Measurements from ENCODE around the gene ARHGAP10.
"Not testable (repeated sequence)": the region's sequence is repeated elsewhere in the genome, so short reads cannot be mapped to it uniquely, and the experiment has no call there.

ARHGAP10 gene

DNA sequence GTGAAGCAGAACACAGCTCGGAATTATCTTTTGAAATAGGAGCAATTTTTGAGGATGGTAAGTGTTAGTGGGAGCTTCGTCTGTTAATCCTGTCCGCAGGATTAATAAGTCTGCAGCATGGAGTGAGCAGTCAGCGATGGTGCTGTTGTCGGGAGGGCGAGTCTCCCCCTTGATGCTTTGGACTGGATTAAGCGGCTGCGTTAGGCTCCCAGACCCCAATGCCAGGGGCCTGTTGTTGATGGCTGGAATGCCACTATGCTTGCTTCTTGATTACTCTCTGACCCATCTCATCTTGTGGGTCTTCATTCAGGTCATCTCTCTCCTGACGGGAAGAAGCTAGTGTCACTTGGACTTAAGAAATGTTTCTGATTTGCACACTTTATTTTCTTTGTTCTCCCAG, 332.6 kb downstream of the ARHGAP10 start:
- no peak for DNase-seq (ENCODE audit: low read depth in 2 of 2)

DNA sequence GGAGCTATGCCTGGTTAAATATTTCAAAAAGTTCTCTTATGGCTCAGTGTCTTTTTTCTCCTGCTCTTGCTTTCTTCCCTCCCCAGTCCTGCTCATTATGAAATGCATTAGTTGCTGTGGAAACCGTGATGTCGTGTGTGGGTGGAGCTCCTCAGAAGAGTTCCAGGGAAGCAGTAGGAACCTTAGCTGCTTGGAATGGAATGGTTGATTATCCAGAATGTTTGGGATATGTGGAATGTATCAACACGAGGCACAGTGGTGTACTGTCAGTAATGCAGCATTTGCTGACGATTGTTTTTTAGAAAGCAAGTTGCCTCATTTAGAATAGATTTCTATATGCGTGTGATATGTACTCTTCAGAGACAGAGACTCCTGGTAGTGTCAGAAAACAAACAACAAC, 333.2 kb downstream of the ARHGAP10 start:
- DNase-seq (ENCODE audit: low read depth in 2 of 2) = no peak

GRCh38 chr4:148067301-148067916, 335.5 kb downstream of the ARHGAP10 start:
- DNase-seq (ENCODE audit: low read depth in 2 of 2) = no peak

- DNase-seq (ENCODE audit: low read depth in 2 of 2) = no peak
These were observed 336.4 kb downstream of the ARHGAP10 start for GRCh38 chr4:148068065-148068911.

- no peak for DNase-seq (ENCODE audit: low read depth in 2 of 2)
These were observed 337.4 kb downstream of the ARHGAP10 start for GRCh38 chr4:148069086-148069894.

- no peak for DNase-seq (ENCODE audit: low read depth in 2 of 2)
These were observed 337.9 kb downstream of the ARHGAP10 start for GRCh38 chr4:148069895-148070178.

DNA sequence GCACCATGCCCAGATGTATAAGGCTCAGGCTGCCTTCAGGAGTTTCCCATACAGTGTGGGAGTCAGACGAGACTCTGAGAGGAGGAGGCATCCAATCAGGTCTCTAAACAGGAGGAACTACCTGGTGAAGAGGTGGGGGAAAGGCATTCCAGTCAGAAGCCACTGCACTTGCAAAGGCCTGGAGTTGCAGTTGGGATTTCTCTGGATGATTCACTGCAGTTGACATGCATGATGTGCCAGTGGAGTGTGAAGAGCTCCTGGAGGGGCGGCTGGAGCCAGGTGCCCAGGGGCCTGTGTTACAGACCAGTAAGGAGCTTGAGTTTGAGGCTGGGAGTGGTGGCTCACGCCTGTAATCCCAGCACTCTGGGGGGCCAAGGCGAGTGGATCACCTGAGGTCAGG, 339.1 kb downstream of the ARHGAP10 start:
- DNase-seq (ENCODE audit: low read depth in 2 of 2) = no peak

GRCh38 chr4:148072789-148073188, 340.9 kb downstream of the ARHGAP10 start:
- no peak for DNase-seq (ENCODE audit: low read depth in 2 of 2)

DNA sequence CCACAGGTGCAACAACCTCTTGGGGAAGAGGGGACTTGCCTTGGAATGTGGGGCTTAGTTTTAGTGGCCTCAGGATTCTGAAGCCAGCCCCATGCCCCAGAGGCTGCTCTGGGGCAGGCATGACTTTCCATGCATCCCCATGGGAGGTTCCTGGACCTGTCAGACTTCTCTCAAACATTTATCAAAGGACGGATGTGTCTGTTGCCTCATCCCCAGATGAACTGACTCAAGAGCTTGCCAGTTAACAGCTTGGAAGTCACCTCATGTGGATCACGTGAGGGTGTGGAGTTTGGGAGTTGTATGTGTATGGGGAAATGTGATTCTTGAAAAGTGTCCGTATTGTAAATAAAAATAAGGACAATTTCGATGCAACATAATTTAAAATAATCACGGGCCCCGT, 341.5 kb downstream of the ARHGAP10 start:
- DNase-seq (ENCODE audit: low read depth in 2 of 2) = no peak

- no peak for DNase-seq (ENCODE audit: low read depth in 2 of 2)
These were observed 342.6 kb downstream of the ARHGAP10 start for GRCh38 chr4:148074462-148074861.

DNA sequence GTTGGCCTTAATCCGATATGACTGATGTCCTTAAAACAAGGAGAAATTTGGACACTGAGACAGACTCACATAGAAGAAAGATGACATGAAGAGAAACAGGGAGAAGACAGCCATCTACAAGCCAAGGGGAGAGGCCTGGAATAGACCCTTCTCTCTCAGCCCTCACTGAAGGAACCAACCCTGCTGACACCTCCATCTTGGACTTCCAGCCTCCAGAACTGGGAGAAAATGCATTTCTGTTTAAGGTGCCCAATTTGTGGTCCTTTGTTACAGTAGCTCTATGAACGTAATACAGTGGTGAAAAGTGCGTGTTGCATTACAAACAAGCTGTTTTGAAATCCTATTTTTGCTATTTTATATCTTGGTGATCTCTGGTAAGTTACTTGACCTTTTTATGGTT, 343.6 kb downstream of the ARHGAP10 start:
- no peak for DNase-seq (ENCODE audit: low read depth in 2 of 2)

DNA sequence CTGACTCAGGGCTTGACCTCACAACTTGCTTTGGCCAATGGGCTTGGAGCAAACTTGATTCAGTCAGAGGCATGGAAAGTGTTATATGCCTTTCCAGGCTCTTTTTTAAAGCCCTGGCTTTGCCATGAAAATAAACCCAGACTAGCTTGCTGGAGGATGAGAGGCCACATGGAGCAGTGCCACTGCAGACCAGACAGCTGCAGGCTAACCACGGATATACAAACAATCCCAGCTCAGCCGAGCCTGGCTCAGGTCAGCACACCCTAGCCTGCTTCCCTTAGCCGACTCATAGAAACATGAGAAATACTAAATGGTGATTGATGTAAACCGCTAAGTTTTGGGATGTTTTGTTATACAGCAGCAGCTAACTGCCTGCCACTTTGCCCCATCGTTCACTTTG, 345.1 kb downstream of the ARHGAP10 start:
- no peak for DNase-seq (ENCODE audit: low read depth in 2 of 2)

DNA sequence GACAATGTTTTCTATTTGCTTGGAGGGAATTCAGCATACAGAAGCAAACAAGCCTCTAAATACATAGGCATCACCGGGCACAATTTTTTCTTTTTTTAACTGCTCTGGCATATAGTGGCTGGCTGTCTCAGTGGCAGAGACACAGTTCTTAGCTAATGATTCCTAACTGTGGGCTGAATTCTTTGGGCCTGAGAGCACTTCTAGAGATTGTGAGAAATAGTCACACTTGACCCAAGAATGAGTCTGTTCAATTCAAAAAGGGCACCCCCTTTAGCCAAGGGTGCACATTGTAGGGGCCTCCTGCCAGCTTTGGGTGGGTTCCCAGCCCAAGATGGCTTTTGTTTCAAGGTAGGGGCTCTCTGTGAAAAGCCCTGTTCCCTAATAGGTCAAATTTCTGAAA, 345.7 kb downstream of the ARHGAP10 start:
- no peak for DNase-seq (ENCODE audit: low read depth in 2 of 2)

- DNase-seq (ENCODE audit: low read depth in 2 of 2) = no peak
These were observed 346.2 kb downstream of the ARHGAP10 start for GRCh38 chr4:148078061-148078460.

GRCh38 chr4:148079961-148080360, 348.1 kb downstream of the ARHGAP10 start:
- DNase-seq (ENCODE audit: low read depth in 2 of 2) = no peak

GRCh38 chr4:148081267-148081666, 349.4 kb downstream of the ARHGAP10 start:
- no peak for DNase-seq (ENCODE audit: low read depth in 2 of 2)

- no peak for DNase-seq (ENCODE audit: low read depth in 2 of 2)
These were observed 349.9 kb downstream of the ARHGAP10 start for GRCh38 chr4:148081745-148082144.

DNA sequence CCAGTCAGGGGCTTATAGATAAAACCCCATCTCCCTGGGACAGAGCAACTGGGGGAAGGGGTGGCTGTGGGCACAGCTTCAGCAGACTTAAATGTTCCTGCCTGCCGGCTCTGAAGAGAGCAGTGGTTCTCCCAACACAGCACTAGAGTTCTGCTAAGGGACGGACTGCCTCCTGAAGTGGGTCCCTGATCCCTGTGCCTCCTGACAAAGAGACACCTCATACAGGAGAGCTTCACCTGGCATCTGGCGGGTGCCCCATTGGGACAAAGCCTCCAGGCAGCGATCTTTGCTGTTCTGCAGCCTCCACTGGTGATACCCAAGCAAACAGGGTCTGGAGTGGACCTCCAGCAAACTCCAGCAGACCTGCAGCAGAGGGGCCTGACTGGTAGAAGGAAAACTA, 351.2 kb downstream of the ARHGAP10 start:
- DNase-seq (ENCODE audit: low read depth in 2 of 2) = not testable (repeated sequence)

- DNase-seq (ENCODE audit: low read depth in 2 of 2) = no peak
These were observed 357.7 kb downstream of the ARHGAP10 start for GRCh38 chr4:148089624-148090023.

GRCh38 chr4:148090029-148090428, 358.1 kb downstream of the ARHGAP10 start:
- DNase-seq (ENCODE audit: low read depth in 2 of 2) = no peak

- no peak for DNase-seq (ENCODE audit: low read depth in 2 of 2)
These were observed 358.9 kb downstream of the ARHGAP10 start for GRCh38 chr4:148090503-148091476.

DNA sequence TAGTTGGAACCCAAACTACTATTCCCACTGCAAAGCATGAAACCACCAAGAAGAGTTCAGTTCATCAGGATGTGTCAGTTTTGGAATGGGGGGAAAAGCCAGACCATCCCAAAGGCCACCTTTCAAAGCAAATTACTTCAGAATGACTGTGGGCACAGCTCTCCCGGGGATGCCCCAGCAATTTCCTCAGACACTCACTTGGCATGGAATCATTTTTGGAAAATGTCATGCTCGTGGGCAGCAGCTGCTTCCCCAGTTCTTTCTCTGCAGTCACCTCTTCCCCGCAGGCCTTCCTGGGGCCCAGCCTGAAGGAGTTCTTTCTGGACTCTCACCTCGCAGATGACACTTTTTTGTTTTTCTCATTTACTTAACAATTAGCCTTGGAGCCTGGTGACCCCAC, 360.0 kb downstream of the ARHGAP10 start:
- DNase-seq (ENCODE audit: low read depth in 2 of 2) = no peak
